Adrenal gland (tissue), 5 donors: Measurements from ENCODE around the gene AMPD2.

Experiments
- POLR2A ChIP-seq, 2 donors: fragments of 450-650 bp; IDR thresholded peaks; one replicate each; pipeline ENCODE4 v1.6.1; 2017; ENCODE audit warnings: antibody characterized with exemption in 2 of 2, mild to moderate bottlenecking in 2 of 2, moderate library complexity in 1 of 2
- TF ChIP-seq, protein P1 (sequence below), 6 experiments: fragments of 450-650 bp in 4 of 6; fragments of 200-600 bp in 2 of 6; sonication (generic) in 1 of 6; IDR thresholded peaks; 1 replicate in 5 of 6; 2 replicates in 1 of 6; pipeline versions ENCODE4 v1.5.1 to v1.8.0; 2016 to 2021; ENCODE audit warnings: antibody characterized with exemption in 6 of 6, mild to moderate bottlenecking in 2 of 6, moderate library complexity in 1 of 6
- donor health status: DM: no; HTN: no; CAD: no.

DNA sequence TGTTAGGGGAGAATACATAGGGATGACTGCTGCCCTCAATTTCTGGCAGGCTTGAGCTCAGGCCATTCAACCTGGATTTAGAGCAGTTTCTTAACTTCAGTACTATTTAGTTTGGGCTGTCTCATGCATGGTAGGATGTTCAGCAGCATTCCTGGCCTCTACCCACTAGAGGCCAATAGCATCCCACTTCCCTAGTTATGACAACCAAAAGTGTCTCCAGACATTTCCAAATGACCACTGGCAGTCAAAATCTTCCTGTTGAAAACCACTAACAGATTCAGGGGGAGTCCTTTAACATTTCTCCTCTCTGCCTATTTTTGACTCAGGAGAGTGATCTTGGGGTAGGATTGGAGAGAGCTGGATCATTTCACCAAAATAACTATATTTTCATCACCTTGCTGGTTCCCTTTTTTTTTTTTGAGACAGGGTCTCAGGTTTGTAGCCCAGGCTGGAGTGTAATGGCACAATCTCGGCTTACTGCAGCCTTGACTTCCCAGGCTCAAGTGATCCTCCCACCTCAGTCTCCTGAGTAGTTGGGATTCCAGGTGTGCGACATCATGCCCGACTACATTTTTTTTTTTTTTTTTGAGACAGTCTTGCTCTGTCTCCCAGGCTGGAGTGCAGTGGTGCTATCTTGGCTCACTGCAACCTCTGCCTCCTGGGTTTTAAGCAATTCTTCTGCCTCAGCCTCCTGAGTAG, 8.9 kb upstream of the AMPD2 start:
- TF ChIP-seq, protein P1, sequence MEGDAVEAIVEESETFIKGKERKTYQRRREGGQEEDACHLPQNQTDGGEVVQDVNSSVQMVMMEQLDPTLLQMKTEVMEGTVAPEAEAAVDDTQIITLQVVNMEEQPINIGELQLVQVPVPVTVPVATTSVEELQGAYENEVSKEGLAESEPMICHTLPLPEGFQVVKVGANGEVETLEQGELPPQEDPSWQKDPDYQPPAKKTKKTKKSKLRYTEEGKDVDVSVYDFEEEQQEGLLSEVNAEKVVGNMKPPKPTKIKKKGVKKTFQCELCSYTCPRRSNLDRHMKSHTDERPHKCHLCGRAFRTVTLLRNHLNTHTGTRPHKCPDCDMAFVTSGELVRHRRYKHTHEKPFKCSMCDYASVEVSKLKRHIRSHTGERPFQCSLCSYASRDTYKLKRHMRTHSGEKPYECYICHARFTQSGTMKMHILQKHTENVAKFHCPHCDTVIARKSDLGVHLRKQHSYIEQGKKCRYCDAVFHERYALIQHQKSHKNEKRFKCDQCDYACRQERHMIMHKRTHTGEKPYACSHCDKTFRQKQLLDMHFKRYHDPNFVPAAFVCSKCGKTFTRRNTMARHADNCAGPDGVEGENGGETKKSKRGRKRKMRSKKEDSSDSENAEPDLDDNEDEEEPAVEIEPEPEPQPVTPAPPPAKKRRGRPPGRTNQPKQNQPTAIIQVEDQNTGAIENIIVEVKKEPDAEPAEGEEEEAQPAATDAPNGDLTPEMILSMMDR (IDR thresholded peaks at IDR 0.05) = no peak
- no peak for TF ChIP-seq POLR2A (IDR thresholded peaks at IDR 0.05)
